Right atrium auricular region (tissue), 2 donors: ENCODE results near the gene EID2B. TPM values are rescaled to one million over a fixed set of nuclear protein-coding genes. Genes with fewer than 3 reads are reported as not detected.

Experiments used
- DNase-seq: peaks from one replicate; pipeline ENCODE4 v3.0.0-alpha.2; 2019; ENCODE audit warnings: low spot score
- H3K27ac ChIP-seq, 2 donors: fragments of 200-600 bp; sonication (generic); 1 replicate in 1 of 2; 2 replicates in 1 of 2; pipeline ENCODE4 v1.5.1; 2016 to 2019
- H3K27me3 ChIP-seq, 2 donors: fragments of 200-600 bp; sonication (generic); one replicate each; pipeline versions ENCODE4 v1.5.1 to v1.6.0; 2017 to 2019
- H3K36me3 ChIP-seq: fragments of 200-600 bp; sonication (generic); one replicate; pipeline ENCODE4 v1.5.1; 2016
- H3K4me1 ChIP-seq, 2 donors: fragments of 200-600 bp; sonication (generic); one replicate each; pipeline versions ENCODE4 v1.5.1 to v1.6.0; 2017 to 2019
- H3K4me3 ChIP-seq, 2 donors: fragments of 200-600 bp; sonication (generic); 1 replicate in 1 of 2; 2 replicates in 1 of 2; pipeline ENCODE4 v1.5.1; 2017 to 2019; ENCODE audit warnings: mild to moderate bottlenecking in 1 of 2, moderate library complexity in 1 of 2
- H3K9me3 ChIP-seq, 2 donors: fragments of 200-600 bp; sonication (generic); one replicate each; pipeline ENCODE4 v1.5.1; 2019
- total RNA-seq, 2 donors: library from RNA; depleted of rRNA; stranded (reverse); fragments of >200 nt; gene quantifications; one replicate each; pipeline ENCODE4 v1.1.0, GENCODE V29; 2016
- TF ChIP-seq, protein P1 (sequence below), 2 donors: fragments of 200-600 bp; sonication (generic); IDR thresholded peaks; one replicate each; pipeline ENCODE4 v1.5.1; 2019; ENCODE audit warnings: antibody characterized with exemption in 2 of 2

The EID2B gene
- total RNA-seq, 2 donors from 2014 or later = 2.1 to 2.3 TPM

GRCh38 chr19:39498798-39499642 is 33.6 kb downstream of the EID2B start, which contains the start of gene DLL3:
DLL3 (plus strand) TSS chr19:39498947; CDS start chr19:39498975, 28 bp downstream.
- H3K27ac ChIP-seq = no peak within 1 kb of the TSS
- no peaks in the 10 kb centered on the region for H3K36me3 ChIP-seq
- peak within 1 kb of the TSS in 1 of 2 donors; percentile 25 for H3K4me3 ChIP-seq
- TF ChIP-seq, protein P1, sequence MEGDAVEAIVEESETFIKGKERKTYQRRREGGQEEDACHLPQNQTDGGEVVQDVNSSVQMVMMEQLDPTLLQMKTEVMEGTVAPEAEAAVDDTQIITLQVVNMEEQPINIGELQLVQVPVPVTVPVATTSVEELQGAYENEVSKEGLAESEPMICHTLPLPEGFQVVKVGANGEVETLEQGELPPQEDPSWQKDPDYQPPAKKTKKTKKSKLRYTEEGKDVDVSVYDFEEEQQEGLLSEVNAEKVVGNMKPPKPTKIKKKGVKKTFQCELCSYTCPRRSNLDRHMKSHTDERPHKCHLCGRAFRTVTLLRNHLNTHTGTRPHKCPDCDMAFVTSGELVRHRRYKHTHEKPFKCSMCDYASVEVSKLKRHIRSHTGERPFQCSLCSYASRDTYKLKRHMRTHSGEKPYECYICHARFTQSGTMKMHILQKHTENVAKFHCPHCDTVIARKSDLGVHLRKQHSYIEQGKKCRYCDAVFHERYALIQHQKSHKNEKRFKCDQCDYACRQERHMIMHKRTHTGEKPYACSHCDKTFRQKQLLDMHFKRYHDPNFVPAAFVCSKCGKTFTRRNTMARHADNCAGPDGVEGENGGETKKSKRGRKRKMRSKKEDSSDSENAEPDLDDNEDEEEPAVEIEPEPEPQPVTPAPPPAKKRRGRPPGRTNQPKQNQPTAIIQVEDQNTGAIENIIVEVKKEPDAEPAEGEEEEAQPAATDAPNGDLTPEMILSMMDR (IDR thresholded peaks at IDR 0.05) = no peak
- H3K4me1 ChIP-seq = peaks cover 0 to 19% of the 10 kb centered on the region in 2 donors
- no peak for DNase-seq
- no peaks in the 10 kb centered on the region for H3K9me3 ChIP-seq
- H3K27me3 ChIP-seq = peaks cover 4 to 10% of the 10 kb centered on the region in 2 donors

GRCh38 chr19:39497996-39498797 is 34.5 kb downstream of the EID2B start:
- no peaks in the 10 kb centered on the region for H3K36me3 ChIP-seq
- H3K4me3 ChIP-seq = peak overlapping the region in 1 of 2 donors; percentile 25
- no peak for DNase-seq
- peaks cover 0 to 19% of the 10 kb centered on the region in 2 donors for H3K4me1 ChIP-seq
- TF ChIP-seq, protein P1 (IDR thresholded peaks at IDR 0.05) = peak in 1 of 2 donors; percentile 60
- H3K27ac ChIP-seq = no peak overlapping the region
- peaks cover 4 to 10% of the 10 kb centered on the region in 2 donors for H3K27me3 ChIP-seq
- no peaks in the 10 kb centered on the region for H3K9me3 ChIP-seq

DNA sequence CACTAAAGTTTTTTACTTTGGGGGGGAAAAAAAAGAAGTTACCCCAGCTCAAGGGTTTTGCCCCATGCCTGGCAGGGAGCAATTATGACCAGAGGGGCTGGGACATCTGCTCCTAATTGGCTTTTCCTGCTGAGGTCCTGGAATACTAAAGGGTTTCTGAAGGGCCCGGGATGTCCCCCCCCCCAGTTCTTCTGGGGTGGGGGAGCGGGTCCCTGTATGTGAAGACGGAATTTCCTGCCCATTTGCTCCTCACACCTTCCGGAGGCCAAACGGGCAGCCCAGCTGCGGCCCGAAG is 35.0 kb downstream of the EID2B start:
- Histone ChIP-seq H3K27ac (no peak overlapping the region), H3K4me1 (peaks cover 0 to 19% of the 10 kb centered on the region in 2 donors), H3K27me3 (peaks cover 4 to 10% of the 10 kb centered on the region in 2 donors), H3K9me3 (no peaks in the 10 kb centered on the region), H3K36me3 (no peaks in the 10 kb centered on the region), H3K4me3 (peak overlapping the region in 1 of 2 donors; percentile 25)
- TF ChIP-seq, protein P1 (IDR thresholded peaks at IDR 0.05) = no peak
- DNase-seq = no peak

GRCh38 chr19:39496063-39496462 is 36.6 kb downstream of the EID2B start:
- TF ChIP-seq, protein P1 (IDR thresholded peaks at IDR 0.05) = no peak
- H3K27me3 ChIP-seq = peaks cover 4 to 10% of the 10 kb centered on the region in 2 donors
- no peak overlapping the region for H3K27ac ChIP-seq
- peaks cover 0 to 19% of the 10 kb centered on the region in 2 donors for H3K4me1 ChIP-seq
- no peak overlapping the region for H3K4me3 ChIP-seq
- H3K9me3 ChIP-seq = no peaks in the 10 kb centered on the region
- H3K36me3 ChIP-seq = peaks cover 3% of the 10 kb centered on the region
- no peak for DNase-seq

- no peaks in the 10 kb centered on the region for H3K9me3 ChIP-seq
- TF ChIP-seq, protein P1 (IDR thresholded peaks at IDR 0.05) = no peak
- H3K27me3 ChIP-seq = peaks cover 4 to 10% of the 10 kb centered on the region in 2 donors
- peaks cover 17% of the 10 kb centered on the region for H3K36me3 ChIP-seq
- H3K27ac ChIP-seq = no peak overlapping the region
- no peak for DNase-seq
- H3K4me1 ChIP-seq = peaks cover 0 to 19% of the 10 kb centered on the region in 2 donors
- no peak overlapping the region for H3K4me3 ChIP-seq
Observed at GRCh38 chr19:39494661-39495060, 38.0 kb downstream of the EID2B start.
